OCI-LY3 (cell line): Measurements from ENCODE around the gene WARS2.

Experiments
- H2AFZ ChIP-seq: fragments of 200-600, 300-600 bp; shearing (Covaris generic); 2 replicates; pipeline ENCODE4 v1.6.0; 2014; ENCODE audit warnings: antibody characterized with exemption, low read depth, low read length
- H3K27ac ChIP-seq: fragments of 200-600, 300-600 bp; sonication (generic); 2 replicates; pipeline ENCODE4 v1.5.1; 2014; ENCODE audit warnings: mild to moderate bottlenecking, low read length, moderate library complexity, mixed read lengths
- H3K27me3 ChIP-seq: fragments of 200-600, 300-600 bp; sonication (generic); 2 replicates; pipeline ENCODE4 v1.6.1; 2014; ENCODE audit warnings: low read depth, low read length, mixed read lengths
- H3K36me3 ChIP-seq: fragments of 200-600, 300-600 bp; sonication (generic); replicated peaks from 2 replicates; pipeline ENCODE3; 2014; ENCODE audit warnings: low read depth, low read length, mixed read lengths
- H3K4me1 ChIP-seq: fragments of 300-600, 200-600 bp; sonication (generic); 2 replicates; pipeline ENCODE4 v1.6.1; 2014; ENCODE audit warnings: low read length, mixed read lengths
- H3K4me2 ChIP-seq: fragments of 200-600, 300-600 bp; sonication (generic); 2 replicates; pipeline ENCODE4 v1.6.1; 2014; ENCODE audit warnings: low read length, mixed read lengths
- H3K4me3 ChIP-seq: fragments of 300-600, 200-600 bp; sonication (generic); 2 replicates; pipeline ENCODE4 v1.5.1; 2014; ENCODE audit warnings: antibody characterized with exemption, mild to moderate bottlenecking, low read length, moderate library complexity
- H3K79me2 ChIP-seq: fragments of 300-600, 200-600 bp; shearing (Covaris generic); 2 replicates; pipeline ENCODE4 v1.6.1; 2014; ENCODE audit warnings: mild to moderate bottlenecking, low read length, mixed read lengths
- H3K9ac ChIP-seq: fragments of 300-600, 200-600 bp; shearing (Covaris generic); 2 replicates; pipeline ENCODE4 v1.6.0; 2014; ENCODE audit warnings: mild to moderate bottlenecking, low read length, moderate library complexity
- H3K9me3 ChIP-seq: fragments of 200-600, 300-600 bp; shearing (Covaris generic); 2 replicates; pipeline ENCODE4 v1.6.1; 2014; ENCODE audit warnings: low read length, mixed read lengths; ENCODE audit not compliant: insufficient read depth
- H4K20me1 ChIP-seq: fragments of 200-600, 300-600 bp; sonication (generic); 2 replicates; pipeline ENCODE4 v1.6.1; 2016; ENCODE audit warnings: low read length, mixed read lengths; ENCODE audit not compliant: insufficient read depth
- CTCF ChIP-seq: fragments of 200-600, 300-600 bp; sonication (generic); IDR thresholded peaks from 2 replicates; pipeline ENCODE4 v1.5.1; 2014; ENCODE audit warnings: antibody characterized with exemption, low read length, low read depth
- EZH2phosphoT487 ChIP-seq: fragments of 200-600 bp; shearing (Covaris generic); IDR thresholded peaks from 2 replicates; pipeline ENCODE4 v1.6.1; 2018; ENCODE audit warnings: antibody characterized with exemption, mixed run types, low read depth

WARS2 gene

GRCh38 chr1:119027759-119028158 is 112.7 kb downstream of the WARS2 start:
- no peaks in the 10 kb centered on the region for H3K9me3 ChIP-seq
- H2AFZ ChIP-seq = no peak overlapping the region
- no peaks in the 10 kb centered on the region for H3K4me1 ChIP-seq
- no peak overlapping the region for H3K4me2 ChIP-seq
- H3K27ac ChIP-seq = no peak overlapping the region
- no peaks in the 10 kb centered on the region for H3K36me3 ChIP-seq
- H3K9ac ChIP-seq = no peak overlapping the region
- H3K27me3 ChIP-seq = no peaks in the 10 kb centered on the region
- TF ChIP-seq EZH2phosphoT487 (no peak), CTCF (no peak)
- H3K79me2 ChIP-seq = no peaks in the 10 kb centered on the region
- H3K4me3 ChIP-seq = no peak overlapping the region
- H4K20me1 ChIP-seq = no peaks in the 10 kb centered on the region

- no peak overlapping the region for H3K9ac ChIP-seq
These were observed 113.5 kb downstream of the WARS2 start for GRCh38 chr1:119026956-119027355.

GRCh38 chr1:119015547-119015946 is 124.9 kb downstream of the WARS2 start:
- Histone ChIP-seq H3K4me2 (no peak overlapping the region), H3K9ac (no peak overlapping the region), H3K27me3 (no peaks in the 10 kb centered on the region), H3K79me2 (no peaks in the 10 kb centered on the region), H3K4me3 (no peak overlapping the region), H3K9me3 (no peaks in the 10 kb centered on the region), H2AFZ (no peak overlapping the region), H3K27ac (no peak overlapping the region), H3K4me1 (no peaks in the 10 kb centered on the region), H3K36me3 (no peaks in the 10 kb centered on the region), H4K20me1 (no peaks in the 10 kb centered on the region)
- no peak for TF ChIP-seq CTCF
- no peak for TF ChIP-seq EZH2phosphoT487

More at GRCh38 chr1:119026956-119027355, 113.5 kb downstream of the WARS2 start:
- Histone ChIP-seq H3K4me1 (no peaks in the 10 kb centered on the region), H3K4me2 (no peak overlapping the region), H3K9me3 (no peaks in the 10 kb centered on the region), H3K4me3 (no peak overlapping the region), H4K20me1 (no peaks in the 10 kb centered on the region), H2AFZ (no peak overlapping the region), H3K36me3 (no peaks in the 10 kb centered on the region), H3K27me3 (no peaks in the 10 kb centered on the region), H3K79me2 (no peaks in the 10 kb centered on the region), H3K27ac (no peak overlapping the region)
- TF ChIP-seq EZH2phosphoT487 = no peak
- TF ChIP-seq CTCF = no peak

GRCh38 chr1:119012383-119012782 is 128.1 kb downstream of the WARS2 start:
- Histone ChIP-seq H4K20me1 (no peaks in the 10 kb centered on the region), H3K4me3 (no peak overlapping the region), H3K4me2 (no peak overlapping the region), H3K36me3 (no peaks in the 10 kb centered on the region), H3K79me2 (no peaks in the 10 kb centered on the region), H3K9ac (no peak overlapping the region), H3K4me1 (no peaks in the 10 kb centered on the region), H2AFZ (no peak overlapping the region), H3K27me3 (no peaks in the 10 kb centered on the region), H3K9me3 (no peaks in the 10 kb centered on the region), H3K27ac (no peak overlapping the region)
- TF ChIP-seq EZH2phosphoT487 = no peak
- no peak for TF ChIP-seq CTCF
